A673 (cell line): Measurements from ENCODE around the gene ZNF384.

ENCODE experiments used
- CTCF ChIP-seq: fragments of 300-800, 200-600 bp; sonication (generic); conservative IDR thresholded peaks from 2 replicates; pipeline ENCODE4 v1.5.1; 2017; ENCODE audit warnings: low read depth, mild to moderate bottlenecking, antibody characterized with exemption, low read length, moderate library complexity, mixed read lengths
- EZH2 ChIP-seq: fragments of 200-600 bp; sonication (generic); IDR thresholded peaks from 2 replicates; pipeline ENCODE4 v1.6.1; 2017; ENCODE audit warnings: borderline replicate concordance, low read depth, mild to moderate bottlenecking, mixed read lengths, antibody characterized with exemption, low read length; ENCODE audit not compliant: poor library complexity, severe bottlenecking

GRCh38 chr12:6730169-6730568 lies 41.0 kb upstream of the ZNF384 start:
- TF ChIP-seq CTCF (no peak), EZH2 (no peak)
